ENCODE measurements around the gene PRDM16. TPM values are rescaled to one million over a fixed set of nuclear protein-coding genes. Genes with fewer than 3 reads are reported as not detected.

PRDM16 gene
- total and polyA plus RNA-seq, 2 of the 13 experiments (the other 11 are each of a cell fraction or from before 2014, with no cell fraction given): 0.15 to 0.81 TPM

DNA sequence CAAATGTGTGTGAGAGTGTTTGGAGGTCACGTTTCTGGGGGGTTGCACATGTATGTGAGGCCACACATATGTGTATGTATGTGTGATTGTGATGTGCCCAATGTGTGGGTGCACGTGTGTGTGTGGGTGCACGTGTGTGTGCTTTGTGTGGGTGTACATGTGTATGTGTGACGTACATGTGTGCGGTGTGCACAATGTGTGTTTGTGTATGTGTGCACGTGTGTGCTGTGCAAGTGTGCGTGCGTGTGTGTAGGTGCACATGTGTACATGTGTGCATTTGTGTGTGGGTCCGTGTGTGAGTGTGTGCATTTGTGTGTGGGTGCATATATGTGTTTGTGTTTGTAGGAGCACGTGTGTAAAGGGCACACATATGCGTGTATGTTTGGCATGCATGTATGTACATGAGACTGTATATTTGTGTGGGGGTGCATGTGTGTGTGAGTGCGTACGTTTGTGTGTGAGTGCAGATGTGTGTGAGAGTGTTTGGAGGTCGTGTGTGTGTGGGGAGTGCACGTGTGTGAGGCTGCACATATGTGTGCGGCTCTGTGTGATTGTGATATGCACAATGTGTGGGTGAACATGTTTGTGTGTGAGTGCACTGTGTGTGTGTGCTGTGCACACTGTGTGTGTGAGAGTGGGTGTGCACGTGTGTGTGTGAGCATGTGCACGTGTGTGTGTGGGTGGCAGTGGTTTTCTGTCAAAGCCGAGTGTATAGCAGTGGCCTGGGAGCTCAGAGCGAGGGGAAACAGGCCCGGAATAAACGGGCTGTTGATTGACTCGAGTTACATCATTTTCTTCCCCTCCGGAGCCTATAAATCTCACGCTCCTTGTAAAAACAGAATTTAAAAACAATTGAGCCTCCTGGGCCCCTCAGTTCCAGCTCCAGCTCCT is 252.8 kb downstream of the PRDM16 start (continued):
- TF ChIP-seq HIVEP1 (CRISPR knock-in tag; IDR thresholded peaks at IDR 0.05) (no peak), ZNF143 (CRISPR knock-in tag; IDR thresholded peaks at IDR 0.05) (no peak), ZBTB21 (CRISPR knock-in tag; IDR thresholded peaks at IDR 0.05) (no peak), IRF2 (CRISPR knock-in tag; IDR thresholded peaks at IDR 0.05) (no peak), RELA (CRISPR knock-in tag; IDR thresholded peaks at IDR 0.05) (no peak), ZFP62 (CRISPR knock-in tag; IDR thresholded peaks at IDR 0.05) (no peak), ISL2 (CRISPR knock-in tag; IDR thresholded peaks at IDR 0.05) (no peak), ZNF441 (CRISPR knock-in tag; IDR thresholded peaks at IDR 0.05; ENCODE audit: borderline replicate concordance) (peak; percentile 41; the same call in 1 of the 2 replicates), ZNF652 (CRISPR knock-in tag; IDR thresholded peaks at IDR 0.05; ENCODE audit: borderline replicate concordance, low read depth) (no peak), KAT7 (CRISPR knock-in tag; IDR thresholded peaks at IDR 0.05; ENCODE audit: borderline replicate concordance) (no peak)
- TF ChIP-seq, protein P1, sequence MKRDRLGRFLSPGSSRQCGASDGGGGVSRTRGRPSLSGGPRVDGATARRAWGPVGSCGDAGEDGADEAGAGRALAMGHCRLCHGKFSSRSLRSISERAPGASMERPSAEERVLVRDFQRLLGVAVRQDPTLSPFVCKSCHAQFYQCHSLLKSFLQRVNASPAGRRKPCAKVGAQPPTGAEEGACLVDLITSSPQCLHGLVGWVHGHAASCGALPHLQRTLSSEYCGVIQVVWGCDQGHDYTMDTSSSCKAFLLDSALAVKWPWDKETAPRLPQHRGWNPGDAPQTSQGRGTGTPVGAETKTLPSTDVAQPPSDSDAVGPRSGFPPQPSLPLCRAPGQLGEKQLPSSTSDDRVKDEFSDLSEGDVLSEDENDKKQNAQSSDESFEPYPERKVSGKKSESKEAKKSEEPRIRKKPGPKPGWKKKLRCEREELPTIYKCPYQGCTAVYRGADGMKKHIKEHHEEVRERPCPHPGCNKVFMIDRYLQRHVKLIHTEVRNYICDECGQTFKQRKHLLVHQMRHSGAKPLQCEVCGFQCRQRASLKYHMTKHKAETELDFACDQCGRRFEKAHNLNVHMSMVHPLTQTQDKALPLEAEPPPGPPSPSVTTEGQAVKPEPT (CRISPR knock-in tag; IDR thresholded peaks at IDR 0.05; ENCODE audit: low read depth): no peak
- TF ChIP-seq, protein P2, sequence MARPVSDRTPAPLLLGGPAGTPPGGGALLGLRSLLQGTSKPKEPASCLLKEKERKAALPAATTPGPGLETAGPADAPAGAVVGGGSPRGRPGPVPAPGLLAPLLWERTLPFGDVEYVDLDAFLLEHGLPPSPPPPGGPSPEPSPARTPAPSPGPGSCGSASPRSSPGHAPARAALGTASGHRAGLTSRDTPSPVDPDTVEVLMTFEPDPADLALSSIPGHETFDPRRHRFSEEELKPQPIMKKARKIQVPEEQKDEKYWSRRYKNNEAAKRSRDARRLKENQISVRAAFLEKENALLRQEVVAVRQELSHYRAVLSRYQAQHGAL (CRISPR knock-in tag; IDR thresholded peaks at IDR 0.05; ENCODE audit: not compliant biosample characterization): no peak
- TF ChIP-seq, protein P3, sequence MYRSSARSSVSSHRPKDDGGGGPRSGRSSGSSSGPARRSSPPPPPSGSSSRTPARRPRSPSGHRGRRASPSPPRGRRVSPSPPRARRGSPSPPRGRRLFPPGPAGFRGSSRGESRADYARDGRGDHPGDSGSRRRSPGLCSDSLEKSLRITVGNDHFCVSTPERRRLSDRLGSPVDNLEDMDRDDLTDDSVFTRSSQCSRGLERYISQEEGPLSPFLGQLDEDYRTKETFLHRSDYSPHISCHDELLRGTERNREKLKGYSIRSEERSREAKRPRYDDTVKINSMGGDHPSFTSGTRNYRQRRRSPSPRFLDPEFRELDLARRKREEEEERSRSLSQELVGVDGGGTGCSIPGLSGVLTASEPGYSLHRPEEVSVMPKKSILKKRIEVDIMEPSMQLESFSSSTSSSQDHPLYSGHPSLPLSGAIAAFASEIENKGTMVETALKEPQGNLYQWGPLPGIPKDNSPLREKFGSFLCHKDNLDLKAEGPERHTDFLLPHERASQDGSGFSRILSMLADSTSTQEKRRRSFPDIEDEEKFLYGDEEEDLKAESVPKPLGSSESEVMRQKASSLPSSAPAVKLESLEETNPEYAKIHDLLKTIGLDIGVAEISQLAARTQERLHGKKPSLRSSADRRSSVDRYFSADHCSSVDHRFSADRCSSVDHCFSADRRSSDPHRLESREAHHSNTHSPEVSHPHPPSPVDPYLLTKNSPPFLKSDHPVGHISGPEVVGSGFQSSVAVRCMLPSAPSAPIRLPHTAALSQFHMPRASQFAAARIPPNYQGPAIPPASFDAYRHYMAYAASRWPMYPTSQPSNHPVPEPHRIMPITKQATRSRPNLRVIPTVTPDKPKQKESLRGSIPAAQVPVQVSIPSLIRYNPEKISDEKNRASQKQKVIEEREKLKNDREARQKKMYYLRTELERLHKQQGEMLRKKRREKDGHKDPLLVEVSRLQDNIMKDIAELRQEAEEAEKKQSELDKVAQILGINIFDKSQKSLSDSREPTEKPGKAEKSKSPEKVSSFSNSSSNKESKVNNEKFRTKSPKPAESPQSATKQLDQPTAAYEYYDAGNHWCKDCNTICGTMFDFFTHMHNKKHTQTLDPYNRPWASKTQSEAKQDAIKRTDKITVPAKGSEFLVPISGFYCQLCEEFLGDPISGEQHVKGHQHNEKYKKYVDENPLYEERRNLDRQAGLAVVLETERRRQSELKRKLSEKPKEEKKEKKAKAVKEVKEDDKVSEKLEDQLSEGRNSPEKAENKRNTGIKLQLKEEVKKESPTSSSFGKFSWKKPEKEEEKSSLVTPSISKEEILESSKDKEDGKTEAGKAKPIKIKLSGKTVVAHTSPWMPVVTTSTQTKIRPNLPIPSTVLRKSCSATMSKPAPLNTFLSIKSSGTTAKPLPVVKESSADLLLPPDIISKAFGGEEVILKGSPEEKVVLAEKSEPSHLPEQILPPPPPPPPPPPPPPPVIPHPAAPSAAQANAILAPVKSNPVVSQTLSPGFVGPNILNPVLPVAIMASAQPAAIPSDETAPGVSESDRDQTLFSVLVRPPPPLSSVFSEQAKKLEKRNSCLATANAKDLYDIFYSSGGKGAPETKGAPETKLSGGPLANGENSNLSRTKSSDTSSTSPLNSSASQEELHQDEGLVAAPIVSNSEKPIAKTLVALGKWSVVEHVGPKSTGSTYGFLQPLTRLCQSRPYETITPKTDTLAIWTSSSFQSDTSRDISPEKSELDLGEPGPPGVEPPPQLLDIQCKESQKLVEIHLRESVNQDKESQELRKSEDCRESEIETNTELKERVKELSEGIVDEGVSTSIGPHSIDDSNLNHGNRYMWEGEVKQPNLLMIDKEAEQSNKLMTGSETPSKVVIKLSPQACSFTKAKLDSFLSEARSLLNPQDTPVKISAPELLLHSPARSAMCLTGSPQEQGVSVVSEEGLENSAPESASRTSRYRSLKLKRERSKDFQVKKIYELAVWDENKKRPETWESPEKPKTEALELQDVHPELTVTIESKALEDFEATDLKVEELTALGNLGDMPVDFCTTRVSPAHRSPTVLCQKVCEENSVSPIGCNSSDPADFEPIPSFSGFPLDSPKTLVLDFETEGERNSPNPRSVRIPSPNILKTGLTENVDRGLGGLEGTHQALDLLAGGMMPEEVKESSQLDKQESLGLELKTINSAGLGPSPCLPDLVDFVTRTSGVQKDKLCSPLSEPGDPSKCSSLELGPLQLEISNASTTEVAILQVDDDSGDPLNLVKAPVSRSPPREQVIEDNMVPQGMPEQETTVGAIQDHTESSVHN (CRISPR knock-in tag; IDR thresholded peaks at IDR 0.05): no peak
- TF ChIP-seq, protein P4, sequence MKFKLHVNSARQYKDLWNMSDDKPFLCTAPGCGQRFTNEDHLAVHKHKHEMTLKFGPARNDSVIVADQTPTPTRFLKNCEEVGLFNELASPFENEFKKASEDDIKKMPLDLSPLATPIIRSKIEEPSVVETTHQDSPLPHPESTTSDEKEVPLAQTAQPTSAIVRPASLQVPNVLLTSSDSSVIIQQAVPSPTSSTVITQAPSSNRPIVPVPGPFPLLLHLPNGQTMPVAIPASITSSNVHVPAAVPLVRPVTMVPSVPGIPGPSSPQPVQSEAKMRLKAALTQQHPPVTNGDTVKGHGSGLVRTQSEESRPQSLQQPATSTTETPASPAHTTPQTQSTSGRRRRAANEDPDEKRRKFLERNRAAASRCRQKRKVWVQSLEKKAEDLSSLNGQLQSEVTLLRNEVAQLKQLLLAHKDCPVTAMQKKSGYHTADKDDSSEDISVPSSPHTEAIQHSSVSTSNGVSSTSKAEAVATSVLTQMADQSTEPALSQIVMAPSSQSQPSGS (CRISPR knock-in tag; IDR thresholded peaks at IDR 0.05): no peak
- TF ChIP-seq, protein P5, sequence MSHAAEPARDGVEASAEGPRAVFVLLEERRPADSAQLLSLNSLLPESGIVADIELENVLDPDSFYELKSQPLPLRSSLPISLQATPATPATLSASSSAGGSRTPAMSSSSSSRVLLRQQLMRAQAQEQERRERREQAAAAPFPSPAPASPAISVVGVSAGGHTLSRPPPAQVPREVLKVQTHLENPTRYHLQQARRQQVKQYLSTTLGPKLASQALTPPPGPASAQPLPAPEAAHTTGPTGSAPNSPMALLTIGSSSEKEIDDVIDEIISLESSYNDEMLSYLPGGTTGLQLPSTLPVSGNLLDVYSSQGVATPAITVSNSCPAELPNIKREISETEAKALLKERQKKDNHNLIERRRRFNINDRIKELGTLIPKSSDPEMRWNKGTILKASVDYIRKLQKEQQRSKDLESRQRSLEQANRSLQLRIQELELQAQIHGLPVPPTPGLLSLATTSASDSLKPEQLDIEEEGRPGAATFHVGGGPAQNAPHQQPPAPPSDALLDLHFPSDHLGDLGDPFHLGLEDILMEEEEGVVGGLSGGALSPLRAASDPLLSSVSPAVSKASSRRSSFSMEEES (CRISPR knock-in tag; IDR thresholded peaks at IDR 0.05): no peak
